Adrenal gland (tissue), 12 donors: ENCODE data around the gene KIAA1191. TPM values are rescaled to one million over a fixed set of nuclear protein-coding genes. Genes with fewer than 3 reads are reported as not detected.

Source experiments
- DNase-seq, 7 donors: peaks; one replicate each; pipeline ENCODE4 v3.0.0-alpha.2; 2019 to 2020
- H3K27ac ChIP-seq, 5 donors: fragments of 200-600 bp; sonication (generic) in 4 of 5; 1 replicate in 3 of 5; 2 replicates in 2 of 5; pipeline versions ENCODE4 v1.5.1 to v1.8.0; 2016 to 2020; ENCODE audit warnings: mild to moderate bottlenecking in 1 of 5
- H3K27me3 ChIP-seq: fragments of 200-600 bp; 2 replicates; pipeline ENCODE4 v1.8.0; 2021
- H3K36me3 ChIP-seq, 2 donors: fragments of 200-600 bp; replicated peaks in 1 of 2; 1 replicate in 1 of 2; 2 replicates in 1 of 2; pipeline versions ENCODE4 v1.5.1 to v1.8.0; 2018 to 2022
- H3K4me1 ChIP-seq, 2 donors: fragments of 200-600 bp; replicated peaks in 1 of 2; 1 replicate in 1 of 2; 2 replicates in 1 of 2; pipeline versions ENCODE4 v1.5.1 to v1.8.0; 2018 to 2021
- H3K4me3 ChIP-seq, 4 donors: fragments of 200-600 bp; sonication (generic) in 3 of 4; one replicate each; pipeline ENCODE4 v1.5.1; 2016 to 2018
- H3K9me3 ChIP-seq, 3 donors: fragments of 200-600 bp; sonication (generic) in 1 of 3; replicated peaks in 1 of 3; 1 replicate in 2 of 3; 2 replicates in 1 of 3; pipeline versions ENCODE4 v1.5.1 to v1.8.0; 2016 to 2021
- POLR2A ChIP-seq, 2 donors: fragments of 450-650 bp; IDR thresholded peaks; one replicate each; pipeline ENCODE4 v1.6.1; 2017; ENCODE audit warnings: antibody characterized with exemption in 2 of 2, mild to moderate bottlenecking in 2 of 2, moderate library complexity in 1 of 2
- WGBS, 4 donors: extraction: QIAGEN DNeasy Blood & Tissue Kit in 2 of 4; methylation state at CpG; one replicate each; pipeline versions ENCODE4 v1.1.5 to v1.1.7; 2013 to 2017; 5-methylcytosine and 5-hydroxymethylcytosine counted together
- intact Hi-C, 2 donors: fragments of 100-400 bp; cut with DNase I; formaldehyde crosslinking; loops; one replicate each; pipeline versions ENCODE4 v1.14.1 to v1.15.0; 2022 to 2023
- polyA plus RNA-seq, 3 donors: library from polyadenylated mRNA; stranded (reverse); fragments of 200-250 nt in 2 of 3; fragments of 350-450 nt in 1 of 3; fragmentation: Illumina TruSeq in 1 of 3; extraction: RNeasy Lipid Tissue Mini Kit (QIAGEN cat#74804) in 1 of 3; gene quantifications; one replicate each; pipeline ENCODE4 v1.2.3, GENCODE V29; 2013 to 2014
- total RNA-seq, 9 donors: library from RNA; depleted of rRNA in 4 of 9; stranded (reverse); fragments of >200 nt in 4 of 9; fragments of 120-200 nt in 1 of 9; fragmentation: NEBNext Ultra II Directional in 1 of 9; extraction: Animal tissue kit (Norgen Biotek cat#: 25700) in 1 of 9; gene quantifications; one replicate each; pipeline versions ENCODE4 v1.1.0 to v1.2.4, GENCODE V29; 2013 to 2023
- TF ChIP-seq, protein P1 (sequence below), 6 experiments: fragments of 450-650 bp in 4 of 6; fragments of 200-600 bp in 2 of 6; sonication (generic) in 1 of 6; IDR thresholded peaks; 1 replicate in 5 of 6; 2 replicates in 1 of 6; pipeline versions ENCODE4 v1.5.1 to v1.8.0; 2016 to 2021; ENCODE audit warnings: antibody characterized with exemption in 6 of 6, mild to moderate bottlenecking in 2 of 6, moderate library complexity in 1 of 6
- donor health status: healthy with polysubstance abuse.
- donor health status: Bipolar disorder and iron deficiency.
- donor health status: DM: yes; HTN: yes; CAD: no.
- donor health status: DM: no; HTN: no; CAD: no.
- donor health status: DM: no; HTN: no; CAD: no.
- donor health status: DM: yes; HTN: yes; CAD: no.

Gene KIAA1191
- total and polyA plus RNA-seq, 12 donors = 52.9 to 127 (median 99.2) TPM

DNA sequence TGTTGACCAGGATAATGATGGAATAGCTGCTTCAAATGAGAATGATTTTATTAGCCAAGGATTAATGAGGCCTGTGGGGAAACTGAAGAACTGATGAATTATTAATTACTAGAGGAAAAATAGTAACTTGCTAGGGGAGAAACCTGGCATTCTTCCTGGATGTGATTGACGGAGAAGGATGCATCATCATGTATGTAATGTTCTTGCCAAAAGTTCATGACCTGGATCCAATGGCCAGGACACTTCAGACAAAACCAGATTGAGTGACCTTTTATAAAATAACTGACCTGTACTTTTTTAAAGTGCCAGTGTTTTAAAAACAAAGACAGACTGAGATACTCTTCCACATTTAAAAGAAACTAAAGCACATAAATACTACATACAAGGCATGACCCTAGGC lies 23.7 kb downstream of the KIAA1191 start:
- no peaks in the 10 kb centered on the region for H3K9me3 ChIP-seq
- H3K36me3 ChIP-seq = peaks cover 5 to 38% of the 10 kb centered on the region in 2 donors
- WGBS, 4 donors = 17 to 30% (median 23%) methylated on average over 1 of the region's 1 CpG
- H3K4me3 ChIP-seq = no peak overlapping the region
- no peak for TF ChIP-seq POLR2A (IDR thresholded peaks at IDR 0.05)
- TF ChIP-seq, protein P1, sequence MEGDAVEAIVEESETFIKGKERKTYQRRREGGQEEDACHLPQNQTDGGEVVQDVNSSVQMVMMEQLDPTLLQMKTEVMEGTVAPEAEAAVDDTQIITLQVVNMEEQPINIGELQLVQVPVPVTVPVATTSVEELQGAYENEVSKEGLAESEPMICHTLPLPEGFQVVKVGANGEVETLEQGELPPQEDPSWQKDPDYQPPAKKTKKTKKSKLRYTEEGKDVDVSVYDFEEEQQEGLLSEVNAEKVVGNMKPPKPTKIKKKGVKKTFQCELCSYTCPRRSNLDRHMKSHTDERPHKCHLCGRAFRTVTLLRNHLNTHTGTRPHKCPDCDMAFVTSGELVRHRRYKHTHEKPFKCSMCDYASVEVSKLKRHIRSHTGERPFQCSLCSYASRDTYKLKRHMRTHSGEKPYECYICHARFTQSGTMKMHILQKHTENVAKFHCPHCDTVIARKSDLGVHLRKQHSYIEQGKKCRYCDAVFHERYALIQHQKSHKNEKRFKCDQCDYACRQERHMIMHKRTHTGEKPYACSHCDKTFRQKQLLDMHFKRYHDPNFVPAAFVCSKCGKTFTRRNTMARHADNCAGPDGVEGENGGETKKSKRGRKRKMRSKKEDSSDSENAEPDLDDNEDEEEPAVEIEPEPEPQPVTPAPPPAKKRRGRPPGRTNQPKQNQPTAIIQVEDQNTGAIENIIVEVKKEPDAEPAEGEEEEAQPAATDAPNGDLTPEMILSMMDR (IDR thresholded peaks at IDR 0.05) = no peak
- H3K27ac ChIP-seq = peak overlapping the region in 2 of 5 donors; percentile 16 to 38
- H3K27me3 ChIP-seq = no peaks in the 10 kb centered on the region
- H3K4me1 ChIP-seq = peaks cover 5 to 12% of the 10 kb centered on the region in 2 donors
- DNase-seq = peak in 3 of 7 donors; percentile 49 to 70 (median 53)
- intact Hi-C loops = no loop called here

DNA sequence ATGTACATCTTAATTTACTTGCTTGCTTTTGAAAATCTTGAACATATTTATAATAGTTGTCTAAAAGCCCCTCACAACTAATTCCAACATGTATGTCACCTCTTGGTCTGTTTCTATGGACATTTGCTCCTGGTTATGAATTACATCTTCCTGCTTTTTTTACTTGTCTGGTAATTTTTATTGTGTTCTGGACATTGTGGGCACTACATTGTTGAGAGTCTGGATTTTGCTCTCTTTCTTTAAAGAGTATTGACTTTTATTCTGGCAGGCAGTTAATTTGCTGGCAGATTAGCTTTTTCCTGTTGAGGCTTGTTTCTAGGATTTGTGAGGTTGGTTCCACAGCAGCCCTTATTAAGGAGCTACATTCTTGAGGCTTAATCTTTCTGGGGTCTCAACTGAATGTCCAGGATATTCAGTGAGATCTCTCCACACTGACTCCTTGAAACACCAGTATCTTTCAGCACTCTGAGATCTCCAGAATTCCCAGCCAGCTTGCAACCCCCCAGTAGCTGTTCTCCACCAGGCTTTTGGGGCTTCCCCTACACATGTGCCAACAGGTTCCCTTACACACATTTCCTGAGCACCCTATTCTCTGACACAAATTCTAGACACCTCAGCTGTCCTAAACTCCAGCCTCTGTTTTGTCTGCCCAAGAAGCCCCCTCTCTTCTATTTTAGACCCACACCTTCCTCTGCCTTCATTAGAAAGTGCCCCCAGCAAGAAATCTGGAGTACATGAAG lies 27.4 kb downstream of the KIAA1191 start:
- peaks cover 0 to 27% of the 10 kb centered on the region in 2 donors for H3K36me3 ChIP-seq
- H3K27ac ChIP-seq = no peak overlapping the region
- no peak overlapping the region for H3K4me3 ChIP-seq
- intact Hi-C loops = no loop called here
- TF ChIP-seq, protein P1 (IDR thresholded peaks at IDR 0.05) = no peak
- no peak for TF ChIP-seq POLR2A (IDR thresholded peaks at IDR 0.05)
- no peak for DNase-seq
- H3K9me3 ChIP-seq = no peaks in the 10 kb centered on the region
- no peaks in the 10 kb centered on the region for H3K27me3 ChIP-seq
- peaks cover 5 to 12% of the 10 kb centered on the region in 2 donors for H3K4me1 ChIP-seq

DNA sequence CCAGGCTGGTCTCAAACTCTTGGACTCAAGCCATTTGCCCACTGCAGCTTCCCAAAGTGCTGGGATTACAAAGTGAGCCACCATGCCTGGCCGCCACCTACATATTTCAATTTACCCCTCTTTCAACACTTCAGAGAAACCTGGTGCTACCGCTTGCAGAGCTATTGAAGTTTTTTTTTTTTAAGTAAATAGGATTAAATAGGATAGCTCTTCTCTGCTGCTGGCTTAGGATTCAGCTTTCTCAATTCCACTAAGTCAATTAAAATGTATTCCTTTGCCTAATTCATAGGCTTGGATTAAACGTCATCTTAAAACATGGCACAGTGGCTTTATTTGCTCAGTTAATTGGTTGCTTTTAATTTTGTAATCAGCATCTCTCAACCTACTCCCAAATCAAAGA lies 41.0 kb downstream of the KIAA1191 start:
- Histone ChIP-seq H3K9me3 (no peaks in the 10 kb centered on the region), H3K27me3 (no peaks in the 10 kb centered on the region), H3K27ac (no peak overlapping the region), H3K4me3 (no peak overlapping the region), H3K4me1 (no peaks in the 10 kb centered on the region), H3K36me3 (peaks cover 0 to 32% of the 10 kb centered on the region in 2 donors)
- intact Hi-C loops = no loop called here
- no peak for DNase-seq
- TF ChIP-seq, protein P1 (IDR thresholded peaks at IDR 0.05) = no peak
- TF ChIP-seq POLR2A (IDR thresholded peaks at IDR 0.05) = no peak
- 94 to 98% (median 96%) methylated on average over 3 of the region's 3 CpGs for WGBS, 4 donors

DNA sequence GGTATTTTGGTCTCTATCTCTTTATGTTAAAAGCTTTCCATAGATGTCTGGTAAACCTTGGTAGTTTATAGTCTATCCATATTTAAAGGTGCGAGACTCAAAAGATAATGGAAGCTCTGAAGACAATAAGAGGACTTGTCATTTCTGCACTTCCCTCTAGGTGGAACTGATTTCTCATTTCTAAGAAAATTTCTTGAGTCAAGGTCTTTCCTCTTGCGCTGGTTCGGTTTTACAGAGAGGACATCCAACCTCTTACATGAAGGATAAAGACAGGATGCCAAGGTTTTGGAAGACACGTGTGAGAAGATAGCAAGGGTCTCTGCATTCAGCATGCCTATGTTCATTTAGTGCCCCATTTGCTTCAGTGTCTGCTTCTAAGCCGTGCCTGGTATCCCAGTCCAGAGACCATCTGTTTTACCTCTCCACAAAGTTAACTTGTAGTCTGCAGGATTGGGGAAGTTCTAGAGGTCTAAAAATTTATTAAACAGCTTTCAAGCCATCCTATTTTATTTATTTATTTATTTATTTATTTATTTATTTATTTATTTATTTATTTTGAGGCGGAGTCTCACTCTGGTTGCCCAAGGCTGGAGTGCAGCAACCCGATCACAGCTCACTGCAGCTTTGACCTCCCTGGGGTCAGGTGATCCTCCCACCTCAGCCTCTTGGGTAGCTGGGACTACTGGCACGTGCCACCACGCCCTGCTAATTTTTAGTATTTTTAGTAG lies 41.6 kb downstream of the KIAA1191 start:
- no peaks in the 10 kb centered on the region for H3K9me3 ChIP-seq
- no peak overlapping the region for H3K4me3 ChIP-seq
- H3K36me3 ChIP-seq = peaks cover 0 to 30% of the 10 kb centered on the region in 2 donors
- intact Hi-C loops = no loop called here
- H3K27me3 ChIP-seq = no peaks in the 10 kb centered on the region
- no peaks in the 10 kb centered on the region for H3K4me1 ChIP-seq
- DNase-seq = no peak
- 68 to 76% (median 70%) methylated on average over 9 of the region's 9 CpGs for WGBS, 4 donors
- H3K27ac ChIP-seq = no peak overlapping the region
- no peak for TF ChIP-seq POLR2A (IDR thresholded peaks at IDR 0.05)
- TF ChIP-seq, protein P1 (IDR thresholded peaks at IDR 0.05) = peak; percentile 23 to 52 (median 42)
